ENCODE results near the gene DHX36.

DNA sequence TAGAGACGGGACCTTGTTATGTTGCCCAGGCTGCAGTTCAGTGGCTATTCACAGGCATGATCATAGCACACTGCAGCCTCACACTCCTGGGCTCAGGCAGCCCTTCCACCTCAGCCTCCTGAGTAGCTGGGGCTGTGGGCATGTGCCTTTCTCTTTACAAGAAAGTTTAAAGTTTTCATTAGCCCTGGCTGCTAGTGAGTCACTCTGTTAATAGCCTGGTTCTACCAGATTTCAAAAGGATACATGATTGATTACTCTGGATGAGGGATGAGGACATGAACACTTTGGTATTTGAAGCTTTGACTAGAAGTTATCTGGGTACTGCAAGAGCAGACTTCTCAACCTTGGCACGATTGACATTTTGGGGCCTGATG is 95.1 kb downstream of the DHX36 start:
- TF ChIP-seq, protein P1, sequence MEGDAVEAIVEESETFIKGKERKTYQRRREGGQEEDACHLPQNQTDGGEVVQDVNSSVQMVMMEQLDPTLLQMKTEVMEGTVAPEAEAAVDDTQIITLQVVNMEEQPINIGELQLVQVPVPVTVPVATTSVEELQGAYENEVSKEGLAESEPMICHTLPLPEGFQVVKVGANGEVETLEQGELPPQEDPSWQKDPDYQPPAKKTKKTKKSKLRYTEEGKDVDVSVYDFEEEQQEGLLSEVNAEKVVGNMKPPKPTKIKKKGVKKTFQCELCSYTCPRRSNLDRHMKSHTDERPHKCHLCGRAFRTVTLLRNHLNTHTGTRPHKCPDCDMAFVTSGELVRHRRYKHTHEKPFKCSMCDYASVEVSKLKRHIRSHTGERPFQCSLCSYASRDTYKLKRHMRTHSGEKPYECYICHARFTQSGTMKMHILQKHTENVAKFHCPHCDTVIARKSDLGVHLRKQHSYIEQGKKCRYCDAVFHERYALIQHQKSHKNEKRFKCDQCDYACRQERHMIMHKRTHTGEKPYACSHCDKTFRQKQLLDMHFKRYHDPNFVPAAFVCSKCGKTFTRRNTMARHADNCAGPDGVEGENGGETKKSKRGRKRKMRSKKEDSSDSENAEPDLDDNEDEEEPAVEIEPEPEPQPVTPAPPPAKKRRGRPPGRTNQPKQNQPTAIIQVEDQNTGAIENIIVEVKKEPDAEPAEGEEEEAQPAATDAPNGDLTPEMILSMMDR (IDR thresholded peaks at IDR 0.05): no peak
- TF ChIP-seq EP300 (IDR thresholded peaks at IDR 0.05): no peak
